Smooth muscle cell (in vitro differentiated cells): Measurements from ENCODE around the gene ARL2BP. TPM values are rescaled to one million over a fixed set of nuclear protein-coding genes. Genes with fewer than 3 reads are reported as not detected.

Experiments
- DNase-seq: peaks from one replicate; lab custom pipeline; 2025; ENCODE audit not compliant: unreplicated experiment; lab: John Stamatoyannopoulos, UW
- H2AFZ ChIP-seq: fragments of 200-600 bp; sonication (generic); 2 replicates; pipeline ENCODE4 v1.6.0; 2016; ENCODE audit warnings: antibody characterized with exemption, low read depth, mild to moderate bottlenecking
- H3F3A ChIP-seq: fragments of 200-600 bp; sonication (generic); 2 replicates; pipeline ENCODE4 v1.6.0; 2017; ENCODE audit warnings: antibody characterized with exemption, low read depth
- H3K27ac ChIP-seq: fragments of 200-600 bp; sonication (generic); 2 replicates; pipeline ENCODE4 v1.5.1; 2016; ENCODE audit warnings: low read depth, mild to moderate bottlenecking
- H3K27me3 ChIP-seq: fragments of 200-600 bp; sonication (generic); 2 replicates; pipeline ENCODE4 v1.6.1; 2016; ENCODE audit warnings: low read depth, mild to moderate bottlenecking
- H3K36me3 ChIP-seq: fragments of 200-600 bp; sonication (generic); 2 replicates; pipeline ENCODE4 v1.5.1; 2016; ENCODE audit warnings: low read depth
- H3K4me1 ChIP-seq: fragments of 200-600 bp; sonication (generic); 2 replicates; pipeline ENCODE4 v1.5.1; 2016; ENCODE audit warnings: low read depth
- H3K4me2 ChIP-seq: fragments of 200-600 bp; sonication (generic); 2 replicates; pipeline ENCODE4 v1.6.0; 2016; ENCODE audit warnings: mild to moderate bottlenecking
- H3K4me3 ChIP-seq: fragments of 200-600 bp; sonication (generic); 2 replicates; pipeline ENCODE4 v1.5.1; 2016; ENCODE audit warnings: mild to moderate bottlenecking
- H3K79me2 ChIP-seq: fragments of 200-600 bp; sonication (generic); 2 replicates; pipeline ENCODE4 v1.6.0; 2016; ENCODE audit warnings: low read depth, mild to moderate bottlenecking
- H3K9ac ChIP-seq: fragments of 200-600 bp; sonication (generic); 2 replicates; pipeline ENCODE4 v1.6.0; 2016; ENCODE audit warnings: low read depth
- H3K9me3 ChIP-seq: fragments of 200-600 bp; sonication (generic); replicated peaks from 2 replicates; pipeline ENCODE4 v1.5.1; 2016; ENCODE audit warnings: low read depth
- H4K20me1 ChIP-seq: fragments of 200-600 bp; sonication (generic); 2 replicates; pipeline ENCODE4 v1.6.0; 2016; ENCODE audit warnings: low read depth
- CTCF ChIP-seq: fragments of 200-600 bp; sonication (generic); IDR thresholded peaks from 2 replicates; pipeline ENCODE4 v1.5.1; 2017; ENCODE audit warnings: borderline replicate concordance, mild to moderate bottlenecking, antibody characterized with exemption; ENCODE audit not compliant: insufficient read depth, poor library complexity, severe bottlenecking
- WGBS: methylation state at CpG from one replicate; pipeline ENCODE4 v1.1.7; 2016; ENCODE audit warnings: low lambda C conversion rate; 5-methylcytosine and 5-hydroxymethylcytosine counted together
- polyA plus RNA-seq: library from polyadenylated mRNA; unstranded; fragments of >200 nt; fragmentation: Nextera tagmentation; extraction: Ambion mirVana; gene quantifications from 2 replicates; pipeline ENCODE4 v1.2.1, GENCODE V29; 2016
- total RNA-seq: library from RNA; depleted of rRNA; stranded (reverse); fragments of >200 nt; gene quantifications from 2 replicates; pipeline ENCODE4 v1.2.3, GENCODE V29; 2014

Gene ARL2BP
- total and polyA plus RNA-seq, 2 experiments from 2014 or later = 78.1 to 88.0 TPM

DNA sequence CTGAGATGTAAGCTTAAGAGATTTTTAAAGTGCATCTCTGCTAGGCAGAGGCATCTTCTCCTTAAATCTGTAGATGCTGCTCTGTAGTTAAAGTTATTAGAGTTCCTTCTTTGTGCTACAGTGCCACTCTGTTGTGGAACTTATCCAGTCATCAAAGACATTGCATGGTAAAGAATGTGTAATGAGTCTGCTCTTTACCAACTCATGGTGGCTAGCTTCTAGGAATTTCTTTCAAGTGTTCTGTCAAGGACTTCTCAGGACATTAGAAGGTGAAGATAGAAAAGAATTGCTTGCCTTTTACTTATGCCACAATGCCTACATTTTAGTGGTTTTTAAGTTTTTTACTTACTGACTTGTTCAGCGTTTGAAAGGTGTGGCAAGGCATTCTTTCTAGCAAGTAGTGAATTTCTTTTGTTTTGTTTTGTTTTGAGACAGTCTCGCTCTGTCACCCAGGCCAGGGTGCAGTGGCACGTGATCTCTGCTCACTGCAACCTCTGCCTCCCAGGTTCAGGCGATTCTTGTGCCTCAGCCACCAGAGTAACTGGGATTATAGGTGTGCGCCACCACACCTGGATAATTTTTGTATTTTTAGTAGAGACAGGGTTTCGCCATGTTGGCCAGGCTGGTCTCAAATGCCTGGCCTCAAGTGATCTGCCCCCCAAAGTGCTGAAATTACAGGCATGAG, 20.3 kb upstream of the ARL2BP start:
- DNase-seq = no peak
- Histone ChIP-seq H2AFZ (no peak overlapping the region), H3K36me3 (peaks cover 28% of the 10 kb centered on the region), H3K9me3 (no peaks in the 10 kb centered on the region), H3K9ac (no peak overlapping the region), H4K20me1 (no peaks in the 10 kb centered on the region), H3K27me3 (no peaks in the 10 kb centered on the region), H3K4me1 (no peaks in the 10 kb centered on the region), H3K27ac (peak overlapping the region; percentile 77), H3K4me3 (no peak overlapping the region), H3K79me2 (peaks cover 7% of the 10 kb centered on the region), H3K4me2 (no peak overlapping the region), H3F3A (peaks cover 28% of the 10 kb centered on the region)
- 91% methylated on average over 6 of the region's 6 CpGs for WGBS
- TF ChIP-seq CTCF = no peak

DNA sequence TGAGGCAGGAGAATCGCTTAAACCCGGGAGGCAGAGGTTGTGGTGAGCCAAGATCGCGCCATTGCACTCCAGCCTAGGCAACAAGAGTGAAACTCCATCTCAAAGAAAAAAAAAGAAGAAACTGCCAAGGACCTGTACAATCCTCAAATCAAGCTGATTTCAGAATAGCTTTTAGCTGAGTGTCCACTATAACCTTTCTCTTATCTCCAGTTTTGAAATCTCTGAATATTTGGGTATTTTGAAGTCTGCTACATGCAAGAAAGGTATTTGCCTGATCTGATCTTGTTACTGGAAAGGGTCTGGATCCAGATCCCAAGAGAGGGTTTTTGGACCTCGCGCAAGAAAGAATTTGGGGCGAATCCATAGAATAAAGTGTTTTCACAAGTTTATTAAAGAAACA, 19.1 kb upstream of the ARL2BP start:
- 99% methylated on average over 7 of the region's 7 CpGs for WGBS
- Histone ChIP-seq H3K79me2 (no peaks in the 10 kb centered on the region), H3K4me2 (no peak overlapping the region), H3K36me3 (peaks cover 25% of the 10 kb centered on the region), H2AFZ (no peak overlapping the region), H3K27me3 (no peaks in the 10 kb centered on the region), H3F3A (peaks cover 33% of the 10 kb centered on the region), H3K9me3 (no peaks in the 10 kb centered on the region), H3K4me3 (no peak overlapping the region), H3K27ac (peak overlapping the region; percentile 77), H4K20me1 (no peaks in the 10 kb centered on the region), H3K9ac (no peak overlapping the region), H3K4me1 (no peaks in the 10 kb centered on the region)
- no peak for DNase-seq
- no peak for TF ChIP-seq CTCF

GRCh38 chr16:57226701-57227621, 18.1 kb upstream of the ARL2BP start:
- Histone ChIP-seq H3K27me3 (no peaks in the 10 kb centered on the region), H4K20me1 (no peaks in the 10 kb centered on the region), H3K9me3 (no peaks in the 10 kb centered on the region), H3F3A (peaks cover 37% of the 10 kb centered on the region), H3K36me3 (peaks cover 22% of the 10 kb centered on the region), H3K4me1 (no peaks in the 10 kb centered on the region), H3K27ac (peak overlapping the region; percentile 77), H3K79me2 (no peaks in the 10 kb centered on the region), H3K9ac (no peak overlapping the region), H2AFZ (no peak overlapping the region), H3K4me2 (peak overlapping the region; percentile 38), H3K4me3 (no peak overlapping the region)
- WGBS = 41% methylated on average over 4 of the region's 4 CpGs
- no peak for DNase-seq
- no peak for TF ChIP-seq CTCF
